OCI-LY7 (cell line): Measurements from ENCODE around the gene FBXO11. TPM values are rescaled to one million over a fixed set of nuclear protein-coding genes. Genes with fewer than 3 reads are reported as not detected.
A peak's percentile ranks its signal among the peaks of the same experiment; 100 is the strongest.

Experiments used
- BruUV-seq: library from RNA; stranded (reverse); fragments of 400-500 nt; replicated peaks from 2 replicates; lab custom pipeline; 2021; lab: Mats Ljungman, UMichigan
- CTCF ChIA-PET: fragments of 300-600 bp; sonication (Branson Sonifier 250); formaldehyde crosslinking; loops from one replicate; lab custom pipeline; 2022; ENCODE audit warnings: antibody characterized with exemption; ENCODE audit not compliant: unreplicated experiment; lab: Charles Lee
- POLR2A ChIA-PET: fragments of 300-600 bp; sonication (Branson Sonifier 250); formaldehyde crosslinking; loops from one replicate; lab custom pipeline; 2022; ENCODE audit warnings: antibody characterized with exemption; lab: Charles Lee
- DNase-seq: peaks from one replicate; pipeline ENCODE4 v3.0.0-alpha.2; 2015; ENCODE audit warnings: low spot score
- H2AFZ ChIP-seq: fragments of 200-600 bp; sonication (generic), shearing (Covaris generic); 2 replicates; pipeline ENCODE4 v1.6.1; 2014; ENCODE audit warnings: mild to moderate bottlenecking, antibody characterized with exemption, low read length, moderate library complexity
- H3K27ac ChIP-seq: fragments of 200-600 bp; sonication (generic); 2 replicates; pipeline ENCODE4 v1.5.1; 2014; ENCODE audit warnings: mixed run types, low read depth, mild to moderate bottlenecking, moderate library complexity, low read length, inconsistent platforms; ENCODE audit not compliant: poor library complexity, severe bottlenecking
- H3K36me3 ChIP-seq: fragments of 200-600 bp; sonication (generic); 2 replicates; pipeline ENCODE4 v1.6.1; 2014; ENCODE audit warnings: mild to moderate bottlenecking, antibody characterized with exemption, low read length, moderate library complexity, mixed read lengths; ENCODE audit not compliant: insufficient read depth
- H3K4me1 ChIP-seq: fragments of 200-600 bp; sonication (generic); 2 replicates; pipeline ENCODE4 v1.5.1; 2014; ENCODE audit warnings: mild to moderate bottlenecking, low read length; ENCODE audit not compliant: insufficient read depth, poor library complexity, severe bottlenecking
- H3K4me2 ChIP-seq: fragments of 200-600 bp; sonication (generic); 2 replicates; pipeline ENCODE4 v1.6.1; 2014; ENCODE audit warnings: mild to moderate bottlenecking, low read length
- H3K4me3 ChIP-seq: fragments of 200-600 bp; sonication (generic); 2 replicates; pipeline ENCODE4 v1.5.1; 2014; ENCODE audit warnings: mild to moderate bottlenecking, low read depth, low read length; ENCODE audit not compliant: poor library complexity, severe bottlenecking
- H3K79me2 ChIP-seq: fragments of 200-600 bp; sonication (generic); 2 replicates; pipeline ENCODE4 v1.6.1; 2016; ENCODE audit warnings: low read depth, mild to moderate bottlenecking, low read length, moderate library complexity, mixed read lengths; ENCODE audit not compliant: insufficient read depth
- H3K9me2 ChIP-seq: fragments of 200-600 bp; sonication (generic); 2 replicates; pipeline ENCODE4 v1.6.1; 2016; ENCODE audit warnings: mild to moderate bottlenecking, low read length, mixed read lengths; ENCODE audit not compliant: insufficient read depth
- H3K9me3 ChIP-seq: fragments of 200-600 bp; sonication (generic); 2 replicates; pipeline ENCODE4 v1.6.1; 2014; ENCODE audit warnings: mild to moderate bottlenecking, mixed run types, low read length, mixed read lengths
- H4K20me1 ChIP-seq: fragments of 200-600 bp; sonication (generic); 2 replicates; pipeline ENCODE4 v1.6.1; 2014; ENCODE audit warnings: mild to moderate bottlenecking, antibody characterized with exemption, low read length, moderate library complexity, mixed read lengths; ENCODE audit not compliant: insufficient read depth
- EZH2phosphoT487 ChIP-seq: fragments of 200-600 bp; sonication (generic); IDR thresholded peaks from 2 replicates; pipeline ENCODE4 v1.6.1; 2018; ENCODE audit warnings: low read depth, borderline replicate concordance, mild to moderate bottlenecking, mixed run types, antibody characterized with exemption, low read length, moderate library complexity, mixed read lengths
- intact Hi-C: fragments of 100-400 bp; cut with micrococcal nuclease; formaldehyde crosslinking; loops from one replicate; pipeline ENCODE4 v1.10.0; 2022; ENCODE audit not compliant: unreplicated experiment
- total RNA-seq, 2 experiments: library from RNA; depleted of rRNA in 1 of 2; stranded (reverse); fragments of >200 nt in 1 of 2; shearing (Covaris generic) in 1 of 2; gene quantifications; 2 replicates each; pipeline ENCODE4 v1.2.3, GENCODE V29; 2014 to 2022
- TF ChIP-seq, protein P1 (sequence below): fragments of 200-600 bp; sonication (generic); conservative IDR thresholded peaks from 2 replicates; pipeline ENCODE4 v1.5.1; 2014; ENCODE audit warnings: mild to moderate bottlenecking, antibody characterized with exemption, low read length, moderate library complexity, mixed read lengths

FBXO11 gene
- total RNA-seq, 2 experiments from 2014 or later, result 31.9 to 73.2 TPM

GRCh38 chr2:47796090-47796697, 110.1 kb downstream of the FBXO11 start:
- ChIA-PET POLR2A (interaction anchor here (0.6 to 1.5 kb wide), 2 partner anchors 11 to 309 kb away, joined by 3 to 6 read pairs; no protein-coding TSS in a partner anchor), CTCF (no interaction called here)
- DNase-seq, result no peak
- Histone ChIP-seq H3K9me2 (no peaks in the 10 kb centered on the region), H3K27ac (no peak overlapping the region), H3K4me2 (no peak overlapping the region), H2AFZ (no peak overlapping the region), H3K79me2 (peaks cover 96% of the 10 kb centered on the region), H3K4me3 (no peak overlapping the region), H3K4me1 (no peaks in the 10 kb centered on the region), H3K9me3 (no peaks in the 10 kb centered on the region), H3K36me3 (peaks cover 100% of the 10 kb centered on the region), H4K20me1 (peaks cover 30% of the 10 kb centered on the region)
- intact Hi-C loops, result no loop called here
- TF ChIP-seq EZH2phosphoT487, result no peak
- TF ChIP-seq, protein P1, sequence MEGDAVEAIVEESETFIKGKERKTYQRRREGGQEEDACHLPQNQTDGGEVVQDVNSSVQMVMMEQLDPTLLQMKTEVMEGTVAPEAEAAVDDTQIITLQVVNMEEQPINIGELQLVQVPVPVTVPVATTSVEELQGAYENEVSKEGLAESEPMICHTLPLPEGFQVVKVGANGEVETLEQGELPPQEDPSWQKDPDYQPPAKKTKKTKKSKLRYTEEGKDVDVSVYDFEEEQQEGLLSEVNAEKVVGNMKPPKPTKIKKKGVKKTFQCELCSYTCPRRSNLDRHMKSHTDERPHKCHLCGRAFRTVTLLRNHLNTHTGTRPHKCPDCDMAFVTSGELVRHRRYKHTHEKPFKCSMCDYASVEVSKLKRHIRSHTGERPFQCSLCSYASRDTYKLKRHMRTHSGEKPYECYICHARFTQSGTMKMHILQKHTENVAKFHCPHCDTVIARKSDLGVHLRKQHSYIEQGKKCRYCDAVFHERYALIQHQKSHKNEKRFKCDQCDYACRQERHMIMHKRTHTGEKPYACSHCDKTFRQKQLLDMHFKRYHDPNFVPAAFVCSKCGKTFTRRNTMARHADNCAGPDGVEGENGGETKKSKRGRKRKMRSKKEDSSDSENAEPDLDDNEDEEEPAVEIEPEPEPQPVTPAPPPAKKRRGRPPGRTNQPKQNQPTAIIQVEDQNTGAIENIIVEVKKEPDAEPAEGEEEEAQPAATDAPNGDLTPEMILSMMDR, result no peak
- BruUV-seq, result no TSS peak

GRCh38 chr2:47785986-47786385, 120.3 kb downstream of the FBXO11 start:
- POLR2A ChIA-PET, result interaction anchor here (0.9 to 2.2 kb wide), 2 partner anchors 9 to 11 kb away, joined by 3 to 6 read pairs; no protein-coding TSS in a partner anchor
- peaks cover 52% of the 10 kb centered on the region for H3K4me1 ChIP-seq
- TF ChIP-seq EZH2phosphoT487, result no peak
- TF ChIP-seq, protein P1, result no peak
- H3K79me2 ChIP-seq, result peaks cover 84% of the 10 kb centered on the region
- no peak for DNase-seq
- no peak overlapping the region for H2AFZ ChIP-seq
- peak overlapping the region; percentile 100 for H3K4me3 ChIP-seq
- H3K4me2 ChIP-seq, result peak overlapping the region; percentile 92
- no TSS peak for BruUV-seq
- H3K9me2 ChIP-seq, result no peaks in the 10 kb centered on the region
- H3K27ac ChIP-seq, result peak overlapping the region; percentile 14
- H4K20me1 ChIP-seq, result peaks cover 51% of the 10 kb centered on the region
- CTCF ChIA-PET, result interaction anchor here (0.6 kb wide), 1 partner anchor 16 kb away, joined by 3 read pairs; no protein-coding TSS in a partner anchor
- intact Hi-C loops, result loop anchor here (10.0 kb wide), 1 partner anchor 119 kb away; the partner anchor contains the start of gene FBXO11
- peaks cover 68% of the 10 kb centered on the region for H3K36me3 ChIP-seq
- H3K9me3 ChIP-seq, result no peaks in the 10 kb centered on the region

GRCh38 chr2:47784352-47784851, 121.9 kb downstream of the FBXO11 start:
- CTCF ChIA-PET, result no interaction called here

More at GRCh38 chr2:47784352-47784851, 121.9 kb downstream of the FBXO11 start:
- peak overlapping the region; percentile 93 for H3K27ac ChIP-seq
- peak overlapping the region; percentile 100 for H3K4me3 ChIP-seq
- H3K9me3 ChIP-seq, result no peaks in the 10 kb centered on the region
- H3K36me3 ChIP-seq, result peaks cover 59% of the 10 kb centered on the region
- no peak for DNase-seq
- no peak overlapping the region for H2AFZ ChIP-seq
- no peak for TF ChIP-seq EZH2phosphoT487
- TF ChIP-seq, protein P1, result no peak
- BruUV-seq, result no TSS peak
- H3K4me1 ChIP-seq, result peaks cover 55% of the 10 kb centered on the region
- peak overlapping the region; percentile 92 for H3K4me2 ChIP-seq
- peaks cover 77% of the 10 kb centered on the region for H3K79me2 ChIP-seq
- peaks cover 35% of the 10 kb centered on the region for H4K20me1 ChIP-seq
- no peaks in the 10 kb centered on the region for H3K9me2 ChIP-seq
- POLR2A ChIA-PET, result interaction anchor here (0.5 to 2.2 kb wide), 6 partner anchors 12 to 1400 kb away, joined by 3 to 10 read pairs (median 4); no protein-coding TSS in a partner anchor
- intact Hi-C loops, result loop anchor here (5.0 to 10.0 kb wide), 5 partner anchors 87 to 382 kb away; partner anchors contain the start of genes FBXO11 and MSH2
